KOPT-K1 (cell line): ENCODE results near the gene MRPS21.

Experiments
- H3K27ac ChIP-seq: fragments of 200-600 bp; sonication (generic); 2 replicates; pipeline ENCODE4 v1.5.1; 2016; ENCODE audit warnings: antibody characterized with exemption, mild to moderate bottlenecking, low read depth, low read length; ENCODE audit not compliant: poor library complexity, severe bottlenecking
- H3K36me3 ChIP-seq: fragments of 200-600 bp; sonication (generic); 2 replicates; pipeline ENCODE4 v1.5.1; 2017; ENCODE audit warnings: antibody characterized with exemption, mild to moderate bottlenecking, low read length, moderate library complexity; ENCODE audit not compliant: insufficient read depth
- H3K9me3 ChIP-seq: fragments of 200-600 bp; sonication (generic); 2 replicates; pipeline ENCODE4 v1.5.1; 2017; ENCODE audit warnings: antibody characterized with exemption, low read length, mild to moderate bottlenecking; ENCODE audit not compliant: insufficient read depth, poor library complexity, severe bottlenecking

The MRPS21 gene

DNA sequence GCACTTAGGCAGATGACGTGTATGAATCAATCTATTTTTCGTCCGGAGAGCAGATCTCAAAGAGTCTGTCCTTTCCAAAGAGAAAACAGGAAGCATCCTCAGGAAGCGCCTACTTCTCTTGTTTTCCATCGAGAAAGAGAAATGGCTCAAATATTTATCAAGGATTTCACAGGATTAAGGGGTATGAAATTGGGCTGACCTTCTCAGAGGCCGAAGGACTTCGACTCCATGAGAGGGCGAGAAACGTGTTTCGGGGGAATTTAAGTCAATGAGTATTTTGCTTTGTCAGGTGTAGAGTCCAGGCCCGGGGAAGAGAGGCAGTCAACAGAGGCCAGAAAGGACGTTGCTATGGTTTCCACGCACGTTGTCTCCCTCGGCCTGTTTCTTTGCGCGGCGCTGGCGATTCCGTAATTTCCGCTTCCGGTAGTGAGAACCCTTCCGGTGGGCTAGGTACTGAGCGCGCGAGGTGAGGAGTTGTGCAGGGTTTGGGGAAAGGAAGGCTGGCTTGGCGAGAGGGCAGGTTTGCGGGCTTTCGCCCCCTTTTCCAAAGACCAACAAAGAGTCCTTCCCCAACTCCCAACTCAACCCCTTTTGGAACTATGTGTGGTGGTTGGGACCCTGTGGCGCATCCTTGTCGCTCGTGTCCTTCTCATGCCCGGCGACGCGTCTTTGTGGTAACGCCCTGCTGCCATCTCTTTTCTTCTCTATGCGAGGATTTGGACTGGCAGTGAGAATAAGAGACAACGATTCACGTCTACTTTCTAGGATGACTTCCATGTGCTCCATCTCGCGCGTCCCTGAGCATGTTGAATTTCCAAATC, at the start of gene MRPS21:
MRPS21 (plus strand) TSS at position 429 of the 821 bp plus-strand sequence. CDS start 506 bp downstream, outside the sequence.
- peaks cover 6% of the 10 kb centered on the region; the same call in 1 of the 2 replicates for H3K36me3 ChIP-seq
- peak within 1 kb of the TSS; percentile 65 for H3K27ac ChIP-seq
- no peaks in the 10 kb centered on the region for H3K9me3 ChIP-seq

DNA sequence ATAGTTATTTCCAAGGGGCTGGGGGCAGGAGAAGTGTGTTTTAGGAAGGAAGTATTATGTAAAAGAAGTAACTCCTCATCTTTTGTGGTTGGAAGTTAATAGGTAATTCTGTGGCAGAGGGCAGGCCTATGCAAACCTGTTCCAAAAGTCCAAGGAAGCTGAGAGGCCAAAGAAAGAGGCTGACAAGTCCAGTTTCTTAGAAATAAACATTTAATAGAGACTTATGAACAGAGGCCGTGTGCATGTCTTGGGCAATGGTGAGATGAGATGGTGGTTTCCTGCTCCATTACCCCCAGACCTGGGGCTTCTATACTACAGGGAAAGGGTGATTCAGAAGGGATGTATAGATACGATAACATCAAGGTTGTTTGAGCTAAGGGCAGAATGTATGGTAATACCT, 43.7 kb upstream of the MRPS21 start:
- H3K36me3 ChIP-seq, result no peaks in the 10 kb centered on the region
- no peaks in the 10 kb centered on the region for H3K9me3 ChIP-seq
- no peak overlapping the region for H3K27ac ChIP-seq

DNA sequence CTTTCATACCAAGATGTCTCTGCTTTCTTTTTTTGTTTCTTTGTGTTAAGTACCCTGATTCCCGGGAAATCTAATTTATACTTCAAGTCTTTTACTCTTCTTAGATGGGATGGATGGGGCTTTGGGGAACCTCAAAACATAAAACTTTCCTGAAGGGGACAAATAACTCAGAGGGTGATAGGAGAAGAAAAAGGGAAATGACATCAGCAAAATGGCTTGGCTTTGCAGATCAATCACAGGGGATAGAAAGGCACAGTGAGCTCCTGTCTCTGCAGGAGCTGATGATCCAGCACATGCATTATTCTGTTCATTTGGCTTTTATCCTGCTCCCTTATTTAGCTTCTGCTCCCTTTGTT, 37.5 kb upstream of the MRPS21 start:
- no peak overlapping the region for H3K27ac ChIP-seq
- H3K36me3 ChIP-seq, result no peaks in the 10 kb centered on the region
- no peaks in the 10 kb centered on the region for H3K9me3 ChIP-seq

DNA sequence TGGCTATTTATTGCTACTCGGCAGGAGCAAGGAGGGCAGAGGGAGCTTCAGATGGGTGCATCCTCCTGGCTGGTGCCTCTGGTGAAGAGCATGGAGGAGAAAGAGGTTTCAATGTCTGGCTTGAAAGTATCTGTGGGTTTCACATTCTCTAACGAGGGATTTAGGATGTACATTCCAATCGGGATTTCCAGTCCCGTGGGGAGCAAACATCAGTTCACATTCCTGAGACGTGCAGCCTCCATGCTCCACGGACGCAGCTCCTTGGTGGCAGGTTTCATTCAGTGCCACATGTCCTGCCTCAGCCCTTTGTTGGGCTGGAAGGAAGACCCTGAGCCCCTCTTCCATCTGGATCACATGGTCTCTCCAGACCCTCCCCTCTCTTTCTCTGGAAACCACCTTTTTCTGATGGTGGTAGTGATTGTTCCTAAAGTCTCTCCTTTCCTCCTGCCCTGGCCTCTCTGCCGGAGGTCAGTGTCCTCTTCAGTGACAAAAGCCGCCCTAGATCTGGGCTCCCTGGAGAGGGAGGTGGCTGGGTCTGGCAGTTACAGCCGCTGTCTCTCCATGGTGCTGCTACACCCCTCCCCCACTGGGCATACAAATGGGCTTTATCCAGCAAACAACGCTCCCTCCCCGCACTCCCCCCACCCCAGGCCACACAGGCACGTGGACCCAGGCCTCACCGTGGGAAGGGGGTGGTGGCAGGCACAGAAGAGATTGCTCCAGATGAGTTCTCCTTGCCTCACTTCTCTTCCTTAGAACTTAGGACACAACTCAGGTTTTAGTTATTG, 36.9 kb upstream of the MRPS21 start:
- Histone ChIP-seq H3K27ac (no peak overlapping the region), H3K9me3 (no peaks in the 10 kb centered on the region), H3K36me3 (no peaks in the 10 kb centered on the region)

DNA sequence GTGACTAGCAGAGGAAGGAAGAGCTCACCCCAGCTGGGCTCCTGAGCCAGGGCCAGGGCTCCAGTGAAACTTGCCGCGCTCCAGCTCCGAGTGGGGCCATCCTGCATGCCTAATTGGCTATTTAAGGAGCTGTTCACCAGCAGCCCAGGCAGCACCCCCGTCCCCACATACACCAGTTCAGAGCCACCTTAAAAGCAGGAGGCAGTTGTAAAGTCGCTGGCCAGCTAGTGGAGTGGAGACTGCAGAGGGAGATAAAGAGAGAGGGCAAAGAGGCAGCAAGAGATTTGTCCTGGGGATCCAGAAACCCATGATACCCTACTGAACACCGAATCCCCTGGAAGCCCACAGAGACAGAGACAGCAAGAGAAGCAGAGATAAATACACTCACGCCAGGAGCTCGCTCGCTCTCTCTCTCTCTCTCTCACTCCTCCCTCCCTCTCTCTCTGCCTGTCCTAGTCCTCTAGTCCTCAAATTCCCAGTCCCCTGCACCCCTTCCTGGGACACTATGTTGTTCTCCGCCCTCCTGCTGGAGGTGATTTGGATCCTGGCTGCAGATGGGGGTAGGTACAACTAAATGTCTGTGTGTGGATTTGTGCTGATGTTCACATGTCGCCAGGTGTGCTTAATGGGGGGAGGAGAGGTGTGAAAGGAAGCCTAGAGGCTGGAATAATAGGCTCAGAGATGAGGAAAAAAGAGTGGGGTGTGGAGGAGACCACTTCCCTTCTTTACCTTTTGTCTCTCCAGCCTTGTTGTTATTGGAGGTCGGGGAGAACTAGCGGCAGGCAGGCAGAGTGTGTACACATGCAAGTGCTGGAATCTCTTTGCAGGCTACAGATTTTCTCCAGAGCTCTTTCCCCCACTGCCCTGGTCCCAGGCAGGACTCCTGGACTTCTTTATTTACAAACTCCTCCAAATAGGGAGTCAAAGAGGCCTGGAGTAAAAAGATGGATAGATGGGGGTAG, 35.8 kb upstream of the MRPS21 start, which contains the start of gene CA14:
CA14 (plus strand) TSS at position 151 of the 962 bp plus-strand sequence; CDS start at position 506, 355 bp downstream.
- no peaks in the 10 kb centered on the region for H3K36me3 ChIP-seq
- H3K9me3 ChIP-seq, result no peaks in the 10 kb centered on the region
- H3K27ac ChIP-seq, result no peak within 1 kb of the TSS

DNA sequence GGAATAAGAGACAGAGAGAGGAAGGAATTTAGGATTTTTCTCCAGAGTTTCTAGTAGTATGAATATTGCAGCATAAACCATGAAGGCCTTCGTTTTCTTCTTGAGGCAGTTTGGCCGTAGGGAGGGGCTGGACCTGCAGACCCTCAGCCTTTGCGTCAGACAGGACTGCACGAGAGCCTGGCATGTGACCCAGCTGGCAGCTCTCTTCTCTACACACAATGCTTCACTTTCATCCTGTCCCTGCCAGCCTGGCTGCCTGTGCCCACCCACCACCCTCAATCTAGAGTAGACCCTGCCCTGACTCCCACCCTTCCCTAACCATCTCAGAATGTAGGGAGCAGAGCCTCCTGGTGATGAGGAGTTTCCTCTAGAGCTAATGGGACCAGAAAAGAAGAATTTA, 34.4 kb upstream of the MRPS21 start:
- Histone ChIP-seq H3K9me3 (no peaks in the 10 kb centered on the region), H3K27ac (no peak overlapping the region), H3K36me3 (peaks cover 1% of the 10 kb centered on the region; the same call in 1 of the 2 replicates)

DNA sequence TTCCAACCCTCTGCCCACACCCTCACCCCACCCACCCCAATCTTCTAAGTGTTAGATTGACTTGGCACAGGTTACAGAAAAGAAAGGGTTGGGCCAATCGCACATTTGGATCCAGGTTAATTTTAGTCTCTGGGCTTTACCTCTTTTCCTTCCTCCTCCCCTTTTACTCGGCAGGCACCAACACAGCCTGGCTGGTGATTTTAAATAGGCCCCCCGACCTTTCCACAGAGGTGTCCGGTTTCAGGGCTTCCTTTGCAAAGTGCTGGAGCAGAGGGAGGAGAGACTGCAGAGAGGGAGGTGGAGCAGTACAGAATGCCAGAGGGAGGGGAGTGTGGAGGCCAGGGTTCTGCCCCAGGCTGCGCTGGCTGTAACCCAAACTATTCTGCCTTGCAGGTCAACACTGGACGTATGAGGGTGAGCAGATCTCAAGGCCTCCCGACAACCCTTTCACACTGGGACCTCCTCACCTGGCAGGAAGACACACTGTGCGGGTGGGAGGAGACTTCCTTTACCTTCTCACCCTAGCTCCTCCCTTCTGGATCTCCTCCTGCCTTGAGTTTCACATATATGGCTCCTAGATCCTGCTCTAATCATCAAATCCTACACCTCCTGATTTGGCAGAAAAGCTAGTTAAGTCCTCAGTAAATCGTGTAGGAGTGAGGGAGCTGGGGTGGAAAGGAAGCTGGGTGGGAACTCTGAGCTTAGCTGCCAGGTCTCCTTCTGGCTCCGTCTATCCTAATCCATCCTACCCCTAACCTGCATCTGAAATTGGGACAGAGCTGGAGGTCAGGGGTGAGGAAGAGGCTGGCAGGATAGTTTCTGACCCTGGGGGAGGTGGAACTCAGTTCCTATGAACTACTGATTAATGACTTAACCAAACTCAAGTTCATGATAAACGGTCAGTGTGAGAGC, 33.6 kb upstream of the MRPS21 start:
- no peak overlapping the region for H3K27ac ChIP-seq

DNA sequence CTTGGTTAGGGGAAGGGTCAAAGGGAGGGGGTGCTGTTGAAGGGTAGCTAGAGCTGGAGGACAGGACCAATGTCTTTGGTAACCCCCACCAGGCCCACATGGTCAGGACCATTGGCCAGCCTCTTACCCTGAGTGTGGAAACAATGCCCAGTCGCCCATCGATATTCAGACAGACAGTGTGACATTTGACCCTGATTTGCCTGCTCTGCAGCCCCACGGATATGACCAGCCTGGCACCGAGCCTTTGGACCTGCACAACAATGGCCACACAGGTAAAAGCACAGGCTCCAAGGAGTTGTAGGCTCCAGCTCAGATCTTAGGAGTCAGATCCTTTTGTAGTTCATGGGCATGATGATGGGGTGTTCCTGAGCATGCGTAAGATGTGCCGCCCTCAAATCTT, 32.3 kb upstream of the MRPS21 start:
- H3K36me3 ChIP-seq, result peaks cover 23% of the 10 kb centered on the region
- no peaks in the 10 kb centered on the region for H3K9me3 ChIP-seq
- H3K27ac ChIP-seq, result no peak overlapping the region

More for the DNA sequence above, 33.6 kb upstream of the MRPS21 start:
- H3K36me3 ChIP-seq, result peaks cover 9% of the 10 kb centered on the region
- no peaks in the 10 kb centered on the region for H3K9me3 ChIP-seq

DNA sequence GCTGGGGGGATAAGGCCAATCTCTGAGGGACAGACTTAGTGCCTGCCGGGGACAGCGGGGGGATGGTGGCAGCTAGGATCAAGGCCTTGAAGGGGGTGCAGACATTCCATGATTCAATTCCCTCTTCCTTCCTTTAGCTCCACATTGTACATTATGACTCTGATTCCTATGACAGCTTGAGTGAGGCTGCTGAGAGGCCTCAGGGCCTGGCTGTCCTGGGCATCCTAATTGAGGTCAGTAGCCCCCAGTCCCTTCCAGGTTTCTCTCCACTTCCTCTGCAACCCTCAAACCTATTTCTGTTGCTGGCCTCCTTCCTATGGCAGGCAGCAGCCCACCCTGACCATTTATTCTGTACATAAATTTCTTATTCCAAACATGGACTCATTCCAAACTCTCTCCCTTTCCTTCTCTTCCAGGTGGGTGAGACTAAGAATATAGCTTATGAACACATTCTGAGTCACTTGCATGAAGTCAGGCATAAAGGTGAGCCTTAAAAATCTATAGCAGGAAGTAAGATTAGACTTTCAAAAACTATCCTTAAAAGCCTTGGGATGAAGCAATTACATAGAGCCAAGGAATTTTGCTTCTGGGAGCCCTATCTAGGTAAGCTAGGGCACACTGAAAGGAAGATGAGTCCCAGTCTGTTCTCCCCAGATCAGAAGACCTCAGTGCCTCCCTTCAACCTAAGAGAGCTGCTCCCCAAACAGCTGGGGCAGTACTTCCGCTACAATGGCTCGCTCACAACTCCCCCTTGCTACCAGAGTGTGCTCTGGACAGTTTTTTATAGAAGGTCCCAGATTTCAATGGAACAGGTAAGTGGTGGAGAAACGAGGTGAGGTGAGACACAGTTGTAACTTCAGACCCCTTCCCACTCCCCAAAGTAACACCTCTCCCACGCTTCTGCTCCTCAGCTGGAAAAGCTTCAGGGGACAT, 31.0 kb upstream of the MRPS21 start:
- H3K9me3 ChIP-seq, result no peaks in the 10 kb centered on the region
- H3K36me3 ChIP-seq, result peaks cover 34% of the 10 kb centered on the region
- no peak overlapping the region for H3K27ac ChIP-seq

DNA sequence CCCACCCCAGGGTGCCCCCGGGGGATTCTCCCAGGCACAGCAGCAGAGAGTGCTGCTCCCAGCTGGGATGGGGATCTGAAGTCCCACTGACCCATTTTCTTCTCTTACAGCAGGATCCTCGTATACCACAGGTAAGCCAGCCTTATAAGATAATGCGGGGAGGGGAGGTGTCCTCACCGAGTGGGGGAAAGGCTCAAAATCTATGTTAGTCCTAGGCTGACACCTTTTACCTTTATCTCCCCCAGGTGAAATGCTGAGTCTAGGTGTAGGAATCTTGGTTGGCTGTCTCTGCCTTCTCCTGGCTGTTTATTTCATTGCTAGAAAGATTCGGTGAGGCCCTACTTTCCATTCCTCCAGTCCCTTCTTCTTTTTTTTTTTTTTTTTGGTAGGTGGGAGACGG, 30.1 kb upstream of the MRPS21 start:
- Histone ChIP-seq H3K27ac (no peak overlapping the region), H3K36me3 (peaks cover 34% of the 10 kb centered on the region), H3K9me3 (no peaks in the 10 kb centered on the region)

DNA sequence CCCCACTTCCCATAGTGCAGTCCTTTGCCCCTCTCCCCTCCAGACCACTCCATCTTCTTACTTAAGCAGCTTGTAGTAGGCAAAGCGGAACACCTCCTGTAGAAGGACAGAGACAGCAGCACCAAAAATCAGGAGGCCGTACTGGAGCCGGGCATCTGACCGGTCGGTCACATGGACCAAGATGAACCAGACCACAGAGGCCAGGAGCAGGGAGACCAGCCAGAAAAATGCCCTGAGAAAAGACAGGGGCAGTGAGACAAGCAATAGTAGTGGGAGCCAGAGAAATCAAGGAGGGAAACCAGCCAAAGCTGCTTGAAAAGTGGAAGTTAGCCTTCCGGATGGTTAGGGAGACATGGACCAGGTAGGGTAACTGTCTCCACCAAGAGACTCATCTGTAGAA, 25.8 kb upstream of the MRPS21 start:
- Histone ChIP-seq H3K27ac (peak overlapping the region; percentile 89), H3K36me3 (peaks cover 34% of the 10 kb centered on the region), H3K9me3 (no peaks in the 10 kb centered on the region)

DNA sequence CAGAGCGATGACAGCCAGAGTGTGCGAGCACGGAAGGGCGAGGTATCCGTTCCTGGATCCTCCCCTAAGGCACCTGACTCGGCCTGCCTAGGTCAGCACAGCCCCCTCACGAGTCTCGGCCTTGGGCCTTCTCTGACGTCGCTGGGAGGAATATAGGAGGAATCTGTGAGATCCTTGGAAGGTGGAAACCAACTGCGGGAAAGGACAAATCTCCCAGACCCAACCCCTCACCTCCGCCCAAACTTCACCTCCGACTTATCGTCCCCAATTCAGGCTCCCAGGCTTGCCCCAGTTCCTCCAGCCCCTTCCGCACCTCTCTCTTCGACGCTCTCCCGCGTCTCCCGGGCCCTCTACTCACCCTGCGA, 25.3 kb upstream of the MRPS21 start:
- Histone ChIP-seq H3K9me3 (no peaks in the 10 kb centered on the region), H3K36me3 (peaks cover 34% of the 10 kb centered on the region), H3K27ac (peak overlapping the region; percentile 89)
